ENCODE data around the gene ZC3H12C. TPM values are rescaled to one million over a fixed set of nuclear protein-coding genes. Genes with fewer than 3 reads are reported as not detected.
A peak's percentile ranks its signal among the peaks of the same experiment; 100 is the strongest.
"Not testable (repeated sequence)": the region's sequence is repeated elsewhere in the genome, so short reads cannot be mapped to it uniquely, and the experiment has no call there.

Gene ZC3H12C
- 10 to 100 TPM; 13.6 to 24.8 TPM for total RNA-seq
- long read RNA-seq, donor 1, partial matches to known transcripts: 0 of 5 reads
- long read RNA-seq, donor 1, other reads (novel, unspliced or antisense): 5 of 5 reads
- long read RNA-seq, donor 2, partial matches to known transcripts: 1 of 2 reads
- long read RNA-seq, donor 2, other reads (novel, unspliced or antisense): 1 of 2 reads

DNA sequence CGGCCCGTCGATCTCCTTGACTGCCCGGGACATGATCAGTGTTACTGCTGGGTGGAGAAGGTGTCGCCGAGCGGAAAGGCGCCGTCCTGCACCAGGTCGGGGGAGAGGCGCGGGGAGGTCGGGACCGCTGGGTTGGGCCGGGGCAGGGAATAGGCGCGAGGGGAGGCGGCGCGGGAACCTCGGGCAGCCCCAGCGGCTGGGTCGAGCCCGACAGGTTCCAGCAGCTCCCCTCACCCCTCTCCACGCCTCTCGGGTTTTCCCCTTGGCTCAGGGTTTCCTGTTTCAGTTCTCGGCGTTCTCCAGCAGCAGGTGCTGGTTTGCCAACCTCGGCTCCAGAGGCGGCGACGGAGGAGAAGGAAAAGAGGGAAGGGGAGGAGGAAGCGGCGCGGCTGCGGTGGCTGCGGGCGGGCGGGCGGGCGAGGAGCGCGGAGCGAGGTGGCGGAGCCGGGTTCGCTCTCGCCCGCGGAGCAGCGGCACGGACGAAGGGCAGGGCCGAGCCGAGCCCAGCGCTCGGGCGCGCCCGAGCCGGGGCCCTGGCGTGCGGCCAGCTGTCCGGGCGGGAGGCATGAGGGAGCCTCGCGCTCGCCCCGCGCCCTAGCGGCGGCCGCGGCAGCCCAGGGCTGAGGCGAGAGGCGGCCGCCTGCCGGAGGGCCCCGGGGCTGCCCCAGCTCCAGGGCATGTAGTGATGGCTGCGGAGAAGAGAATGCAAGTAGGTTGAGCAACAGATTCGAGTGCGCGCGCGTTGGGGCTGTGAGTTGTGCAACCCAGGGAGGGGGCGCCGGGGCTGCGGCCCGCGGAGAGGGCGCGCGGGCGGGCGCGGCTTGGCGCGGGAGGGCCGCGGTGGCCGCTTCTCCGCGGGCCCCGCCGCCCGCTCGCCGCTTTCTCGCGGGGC lies at the start of gene ZC3H12C:
Gene ZC3H12C (plus strand): TSS at position 878 of the 892 bp plus-strand sequence. CDS start 20 bp downstream, outside the sequence.
- DNase-seq (ENCODE audit: low spot score): peak; percentile 91
- intact Hi-C loops (cut with DNase I): loop anchor here in 1 of 2 donors (10.0 kb wide), 1 partner anchor 98 kb away; no protein-coding TSS in a partner anchor

DNA sequence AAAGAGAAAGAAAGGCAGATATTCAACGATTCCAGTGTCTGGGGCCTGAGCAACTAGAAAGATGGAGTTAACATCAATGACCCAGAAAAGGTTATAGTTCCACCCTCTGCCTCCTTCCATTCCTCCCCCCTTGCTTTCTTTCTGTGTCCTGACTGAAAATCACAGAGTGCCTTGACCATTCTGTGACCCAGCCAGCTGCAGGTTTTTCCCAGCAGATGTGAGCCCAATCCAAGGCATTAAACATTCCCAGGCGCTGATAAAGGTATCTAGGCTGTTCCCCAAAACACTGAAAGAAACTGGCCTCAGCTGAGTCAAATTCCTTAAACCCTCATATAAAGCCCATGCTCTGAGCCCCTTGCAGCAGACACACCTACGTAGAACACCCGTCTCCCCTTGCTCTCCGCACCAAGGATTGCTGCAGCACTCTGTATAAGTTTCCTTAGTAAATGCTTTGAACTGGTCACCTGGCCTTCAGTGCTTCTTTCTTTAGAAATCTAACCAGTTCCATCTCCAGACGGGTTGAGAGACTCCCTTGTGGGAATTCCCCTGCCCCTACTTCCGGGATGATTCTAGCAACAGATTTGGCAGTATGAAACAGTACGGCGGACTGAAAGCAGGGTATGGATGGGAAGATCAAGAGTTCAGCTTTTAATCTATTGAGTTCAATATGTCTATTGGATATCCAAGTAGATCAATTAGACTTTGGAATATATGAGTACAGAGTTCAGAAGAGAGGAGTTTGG lies 48.8 kb upstream of the ZC3H12C start:
- DNase-seq (ENCODE audit: low spot score): no peak
- intact Hi-C loops (cut with DNase I): no loop called here

DNA sequence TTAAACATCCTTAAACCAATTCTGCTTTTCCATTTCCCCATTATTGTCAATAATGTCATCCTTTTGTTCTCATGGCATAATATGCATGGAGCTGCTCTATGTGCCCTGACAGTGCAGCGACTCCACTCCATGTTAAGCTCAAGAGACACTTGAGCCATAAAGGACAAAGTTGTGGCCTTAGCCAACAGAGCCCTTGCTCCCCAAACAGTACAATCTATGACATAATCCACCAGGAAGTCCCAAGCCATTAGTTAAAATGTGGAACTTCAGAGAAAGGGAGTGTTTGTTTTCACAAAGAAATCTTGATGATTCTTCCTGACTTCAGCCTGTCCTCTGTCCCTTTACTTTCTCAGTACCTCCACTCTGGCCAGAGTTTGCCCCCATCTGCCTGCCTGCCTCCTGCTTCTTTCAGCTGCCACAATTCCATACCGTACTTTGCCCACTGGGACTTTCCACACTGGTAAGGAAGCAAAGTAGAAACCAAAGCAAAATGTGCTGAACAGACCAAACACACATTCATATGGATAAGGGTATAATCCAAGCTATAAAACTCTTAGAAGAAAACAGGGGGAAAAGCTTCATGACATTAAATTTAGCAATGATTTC lies 46.3 kb upstream of the ZC3H12C start:
- intact Hi-C loops (cut with DNase I): no loop called here

DNA sequence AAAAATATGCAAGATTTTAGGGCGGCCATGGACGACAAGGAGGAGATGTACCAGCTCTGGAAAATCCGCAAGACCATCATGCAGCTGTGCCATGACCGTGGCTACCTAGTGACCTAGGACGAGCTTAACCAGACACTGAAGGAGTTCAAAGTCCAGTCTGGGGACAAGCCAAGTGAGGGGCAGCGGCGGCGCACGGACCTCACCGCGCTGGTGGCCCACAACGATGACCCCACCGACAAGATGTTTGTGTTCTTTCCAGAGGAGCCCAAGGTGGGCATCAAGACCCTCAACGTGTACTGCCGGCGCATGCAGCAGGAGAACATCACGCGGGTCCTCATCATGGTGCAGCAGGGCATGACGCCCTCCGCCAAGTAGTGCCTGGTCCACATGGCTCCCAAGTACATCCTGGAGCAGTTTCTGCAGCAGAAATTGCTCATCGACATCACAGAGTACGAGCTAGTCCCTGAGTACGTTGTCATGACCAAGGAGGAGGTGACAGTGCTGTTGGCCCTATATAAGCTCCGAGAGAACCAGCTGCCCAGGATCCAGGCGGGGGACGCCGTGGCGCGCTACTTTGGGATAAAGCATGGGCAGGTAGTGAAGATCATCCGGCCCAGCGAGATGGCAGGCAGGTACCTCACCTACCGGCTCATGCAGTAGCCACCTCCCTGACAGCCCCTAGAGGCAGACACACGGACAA lies 43.5 kb upstream of the ZC3H12C start:
- no peak for DNase-seq (ENCODE audit: low spot score)
- intact Hi-C loops (cut with DNase I): no loop called here

More for the DNA sequence above, 46.3 kb upstream of the ZC3H12C start:
- no peak for DNase-seq (ENCODE audit: low spot score)

DNA sequence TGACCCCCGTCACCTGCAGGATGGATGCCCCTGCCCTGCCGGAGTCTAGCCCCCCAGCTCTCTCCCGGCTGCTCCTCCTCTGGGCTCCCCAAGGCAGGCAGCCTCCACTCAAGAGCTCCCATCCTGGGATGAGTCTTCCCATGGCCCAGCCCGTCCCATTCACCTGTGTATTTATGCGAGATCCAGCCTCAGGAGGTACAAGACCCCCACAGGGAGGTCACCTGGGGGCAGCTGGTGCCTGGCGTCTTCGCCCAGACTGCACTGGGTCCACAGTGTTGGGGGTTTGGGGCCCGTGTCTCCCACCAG lies 43.0 kb upstream of the ZC3H12C start:
- DNase-seq (ENCODE audit: low spot score): no peak
- intact Hi-C loops (cut with DNase I): no loop called here

DNA sequence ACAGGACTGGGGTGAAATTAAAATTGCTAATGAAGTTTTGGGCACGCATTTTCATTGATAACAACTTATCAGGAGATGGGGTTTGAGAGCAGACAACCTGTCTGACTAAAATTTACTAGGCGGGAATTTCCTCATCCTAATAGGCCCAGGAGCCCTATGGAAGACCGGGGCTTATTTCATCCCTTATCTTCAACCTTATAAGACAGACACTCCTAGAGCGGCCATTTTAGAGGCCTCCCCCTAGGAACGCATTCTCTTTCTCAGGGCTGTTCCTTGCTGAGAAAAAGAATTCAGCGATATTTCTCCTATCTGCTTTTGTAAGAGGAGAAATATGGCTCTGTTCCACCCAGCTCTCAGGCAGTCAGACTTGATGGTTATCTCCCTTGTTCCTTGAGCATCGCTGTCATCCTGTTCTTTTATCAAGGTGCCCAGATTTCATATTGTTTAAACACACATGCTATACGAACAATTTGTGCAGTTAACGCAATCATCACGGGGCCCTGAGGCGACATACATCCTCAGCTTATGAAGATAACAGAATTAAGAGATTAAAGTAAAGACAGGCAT lies 39.3 kb upstream of the ZC3H12C start:
- DNase-seq (ENCODE audit: low spot score): no peak
- intact Hi-C loops (cut with DNase I): no loop called here

DNA sequence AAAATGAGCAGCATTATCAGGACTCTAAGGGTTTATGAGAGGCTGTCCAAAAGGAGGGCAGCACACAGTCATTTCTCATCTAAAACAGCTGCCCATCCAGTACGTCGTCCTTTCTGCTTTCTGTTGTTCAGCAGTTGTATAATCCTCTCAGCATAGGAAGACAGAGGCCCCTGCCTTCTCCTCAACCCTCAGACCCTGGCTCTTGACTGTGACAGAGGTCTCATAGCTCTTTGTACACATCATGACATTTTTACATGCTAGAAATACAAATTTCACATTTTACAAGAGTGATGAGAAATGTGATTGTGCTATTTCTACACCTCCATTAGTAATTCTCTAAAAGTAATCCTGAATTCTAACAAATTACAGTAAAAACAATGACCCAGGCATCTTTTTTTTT lies 36.2 kb upstream of the ZC3H12C start:
- DNase-seq (ENCODE audit: low spot score): no peak
- intact Hi-C loops (cut with DNase I): no loop called here

DNA sequence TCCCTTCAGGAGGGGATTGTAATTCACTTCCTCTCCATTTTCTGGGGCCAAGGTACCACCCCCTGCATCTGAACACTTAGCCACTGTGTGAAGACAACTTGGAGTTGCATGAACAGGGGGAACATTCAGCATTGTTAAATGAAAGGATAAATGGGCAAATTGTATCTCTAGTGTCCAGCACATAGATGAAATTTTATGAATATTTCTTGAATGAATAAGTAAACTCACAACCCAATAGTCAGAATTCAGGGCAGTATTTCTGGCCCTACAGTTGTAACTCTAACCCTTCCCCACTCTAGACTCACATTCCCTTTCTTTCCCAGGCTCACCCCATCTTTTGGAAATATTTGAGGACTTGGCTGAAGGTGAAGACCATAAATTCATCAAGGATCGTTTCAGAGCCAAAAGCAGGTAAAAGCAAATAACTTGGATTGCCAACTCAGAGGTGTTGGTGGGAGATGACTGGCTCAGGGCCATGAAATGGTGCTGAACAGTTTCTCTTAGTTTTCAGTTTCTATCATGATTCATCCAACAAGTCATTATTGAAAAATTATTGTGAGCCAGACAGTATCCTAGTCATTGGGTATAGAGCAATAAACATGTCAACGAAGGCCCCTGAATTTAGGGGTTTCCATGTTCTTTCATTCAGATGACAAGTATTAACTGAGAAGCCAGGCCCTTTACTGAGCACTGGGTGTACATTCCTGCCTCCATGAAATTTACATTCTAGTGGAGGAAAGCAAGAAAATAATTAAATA lies 33.3 kb upstream of the ZC3H12C start:
- no peak for DNase-seq (ENCODE audit: low spot score)
- intact Hi-C loops (cut with DNase I): no loop called here

DNA sequence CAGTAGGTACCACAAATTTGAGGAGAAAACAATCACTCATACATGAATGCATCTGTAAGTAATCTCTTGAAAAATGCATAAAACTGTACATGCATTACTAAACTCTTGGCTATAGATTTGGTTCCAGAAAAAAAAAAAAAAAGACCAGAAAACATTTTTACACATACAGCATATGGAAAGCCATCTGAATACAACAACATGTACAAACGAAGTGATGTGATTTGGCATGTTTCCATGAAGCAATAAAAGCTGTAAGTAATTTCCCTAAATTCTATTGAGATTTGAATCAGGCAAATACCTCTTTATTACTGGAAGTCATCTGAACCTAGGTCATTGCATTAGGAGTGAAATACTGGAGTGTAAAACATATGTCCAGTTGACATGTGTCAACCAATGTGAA lies 31.9 kb upstream of the ZC3H12C start:
- DNase-seq (ENCODE audit: low spot score): no peak
- intact Hi-C loops (cut with DNase I): no loop called here

DNA sequence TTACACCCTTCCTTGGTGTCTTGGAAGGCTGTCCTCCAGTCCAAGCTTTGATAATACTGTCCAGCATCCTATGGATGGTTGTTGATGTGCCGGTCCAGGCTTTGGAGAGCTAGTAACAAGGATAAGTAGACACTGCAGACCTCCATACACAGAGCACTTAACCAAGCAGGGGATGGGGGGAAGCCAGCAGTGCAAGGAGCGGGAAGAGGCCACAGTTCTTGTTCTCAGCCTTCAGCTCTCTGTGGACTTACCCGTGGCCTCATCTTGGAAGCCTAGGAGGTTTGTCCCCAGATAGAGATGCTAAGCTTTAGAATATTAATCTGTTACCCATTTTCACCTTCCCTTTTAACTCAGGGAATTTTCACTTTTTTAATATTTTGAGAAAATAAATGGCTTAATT lies 30.9 kb upstream of the ZC3H12C start:
- intact Hi-C loops (cut with DNase I): no loop called here
- DNase-seq (ENCODE audit: low spot score): no peak

DNA sequence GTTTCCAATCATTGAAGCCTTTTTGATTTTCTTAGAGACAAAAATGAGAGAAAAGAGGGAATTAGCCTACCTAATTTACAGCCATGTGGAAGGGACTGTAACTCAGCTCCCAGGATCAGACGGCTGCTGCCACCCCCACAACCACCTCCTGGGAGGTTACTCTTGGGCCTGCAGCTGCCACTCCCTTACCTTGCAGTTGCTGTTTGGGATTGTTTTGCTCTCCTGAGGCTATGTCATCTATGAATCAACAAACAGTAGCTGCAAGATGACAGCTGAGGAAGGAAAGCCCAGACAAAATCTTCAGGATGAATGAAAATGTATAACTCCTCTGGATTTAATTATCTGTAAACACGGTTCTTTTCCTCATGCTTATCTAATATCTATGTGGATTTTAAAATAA lies 28.0 kb upstream of the ZC3H12C start:
- intact Hi-C loops (cut with DNase I): no loop called here
- no peak for DNase-seq (ENCODE audit: low spot score)

DNA sequence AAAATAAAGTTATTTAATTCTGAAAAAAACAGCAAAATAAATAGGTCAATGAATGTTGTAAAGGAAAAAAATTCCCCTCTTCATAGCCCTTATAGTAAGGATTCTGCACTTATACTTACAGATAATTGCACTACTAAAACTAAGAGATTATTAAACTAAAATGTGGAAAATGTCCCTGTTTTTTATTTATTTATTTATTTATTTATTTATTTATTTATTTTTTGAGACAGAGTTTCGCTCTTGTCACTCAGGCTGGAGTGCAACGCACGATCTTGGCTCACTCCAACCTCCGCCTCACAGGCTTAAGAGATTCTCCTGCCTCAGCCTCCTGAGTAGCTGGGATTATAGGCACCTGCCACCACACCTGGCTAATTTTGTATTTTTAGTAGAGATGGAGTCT lies 25.2 kb upstream of the ZC3H12C start:
- not testable (repeated sequence) for DNase-seq (ENCODE audit: low spot score)

DNA sequence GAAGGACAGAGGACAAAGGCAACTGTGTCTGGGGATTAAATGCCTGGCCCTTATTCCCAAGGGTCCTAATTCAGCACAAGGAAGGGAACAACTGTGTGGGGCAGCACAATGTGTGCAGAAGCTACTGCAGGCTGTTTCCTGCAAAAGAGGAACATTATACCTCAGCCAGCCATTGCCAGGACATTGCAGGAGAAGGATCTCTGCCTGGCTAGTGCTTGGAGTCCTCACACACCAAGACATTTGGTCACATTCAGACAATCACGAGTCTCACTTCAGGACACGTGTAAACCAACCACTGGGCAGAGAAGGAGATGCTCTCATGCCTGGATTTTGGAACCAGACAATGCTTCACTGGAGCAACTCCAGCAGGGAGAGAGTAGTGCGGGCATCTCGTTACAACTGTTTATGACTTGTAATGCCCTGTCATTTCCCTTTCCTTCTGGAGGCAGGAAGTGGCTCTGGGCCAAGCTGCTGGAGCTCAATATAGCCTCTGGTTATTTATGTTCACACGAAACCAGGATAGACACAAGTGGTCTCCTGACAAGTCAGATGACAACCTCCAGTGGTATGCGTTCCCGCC lies 23.9 kb upstream of the ZC3H12C start:
- intact Hi-C loops (cut with DNase I): no loop called here
- no peak for DNase-seq (ENCODE audit: low spot score)

More for the DNA sequence above, 25.2 kb upstream of the ZC3H12C start:
- intact Hi-C loops (cut with DNase I): not testable (repeated sequence)

DNA sequence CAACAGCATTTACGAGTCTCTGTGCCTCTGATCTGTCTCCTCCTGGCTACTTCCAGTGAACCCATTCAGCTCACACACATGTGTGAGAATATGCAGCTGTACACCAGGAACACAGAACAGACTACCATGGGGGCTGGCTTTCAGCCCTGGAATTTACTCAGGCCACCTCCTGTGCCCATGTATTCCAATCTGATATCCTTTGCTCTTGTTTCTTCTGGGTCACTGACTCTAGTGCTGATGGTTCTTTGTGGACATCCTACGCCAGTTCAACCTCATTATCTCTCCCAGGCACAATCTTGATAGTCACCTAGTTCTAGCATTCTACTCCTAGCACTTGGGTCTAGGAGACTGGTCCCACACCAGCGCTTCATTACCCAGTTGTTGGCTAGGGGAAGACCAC lies 23.0 kb upstream of the ZC3H12C start:
- no peak for DNase-seq (ENCODE audit: low spot score)
- intact Hi-C loops (cut with DNase I): no loop called here

DNA sequence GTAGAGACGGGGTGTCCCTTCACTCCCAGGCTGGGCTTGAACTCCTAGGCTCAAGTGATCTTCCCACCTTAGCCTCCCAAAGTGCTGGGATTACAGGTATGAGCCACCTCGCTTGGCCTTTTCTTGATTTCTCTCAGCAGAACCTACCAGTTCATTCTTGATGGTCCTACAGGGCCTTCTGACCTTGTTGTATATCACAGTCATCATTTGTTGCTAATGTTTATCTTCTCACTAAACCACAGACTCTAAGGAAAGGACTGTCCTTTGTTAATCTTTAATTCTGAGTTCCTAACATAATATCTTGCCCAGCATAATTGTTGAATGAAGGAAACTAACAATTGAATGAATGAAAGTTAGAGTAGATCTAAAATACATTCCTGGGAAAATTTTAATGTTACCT lies 22.0 kb upstream of the ZC3H12C start:
- no peak for DNase-seq (ENCODE audit: low spot score)
- intact Hi-C loops (cut with DNase I): no loop called here

DNA sequence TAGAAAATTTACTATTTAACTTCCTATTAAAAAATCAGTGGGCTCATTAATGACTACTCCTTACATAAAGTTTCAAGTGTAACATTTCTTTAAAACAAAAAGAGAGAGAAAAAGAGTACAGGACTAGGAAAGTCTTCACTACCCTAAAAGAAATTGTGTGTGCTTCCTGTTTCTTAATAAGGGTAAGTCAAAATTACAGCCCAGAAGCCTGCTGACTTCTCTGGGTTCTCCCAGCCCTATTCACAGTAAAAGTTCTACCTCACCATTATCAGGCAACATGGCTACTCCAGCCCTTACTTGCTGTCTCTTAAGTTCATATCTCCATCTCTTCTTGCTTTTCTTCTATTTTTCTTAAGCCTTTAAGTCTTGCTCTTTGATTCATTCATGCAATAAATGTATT lies 20.3 kb upstream of the ZC3H12C start:
- DNase-seq (ENCODE audit: low spot score): no peak
- intact Hi-C loops (cut with DNase I): no loop called here

DNA sequence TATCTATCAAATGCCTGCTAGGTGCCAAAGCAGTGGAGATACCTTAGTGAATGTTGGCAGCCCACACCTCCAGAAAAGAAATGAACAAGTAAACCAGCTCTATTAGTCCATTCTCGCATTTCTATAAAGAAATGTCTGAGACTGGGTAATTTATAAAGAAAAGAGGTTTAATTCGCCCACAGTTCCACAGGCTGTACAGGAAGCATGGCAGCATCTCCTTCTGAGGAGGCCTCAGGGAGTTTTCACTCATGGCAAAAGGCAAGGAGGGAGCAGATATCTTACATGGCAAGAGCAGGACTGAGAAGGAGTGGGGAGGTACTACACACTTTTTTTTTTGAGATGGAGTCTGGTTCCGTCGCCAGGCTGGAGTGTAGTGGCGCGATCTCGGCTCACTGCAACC lies 18.7 kb upstream of the ZC3H12C start:
- intact Hi-C loops (cut with DNase I): no loop called here
- no peak for DNase-seq (ENCODE audit: low spot score)
